Renal cortical epithelial cell (primary cell): ENCODE data around the gene C6orf89. TPM values are rescaled to one million over a fixed set of nuclear protein-coding genes. Genes with fewer than 3 reads are reported as not detected.
"Not testable (repeated sequence)": the region's sequence is repeated elsewhere in the genome, so short reads cannot be mapped to it uniquely, and the experiment has no call there.

Source experiments
- DNase-seq: peaks from one replicate; pipeline ENCODE4 v3.0.0-alpha.2; 2011; ENCODE audit warnings: low read depth
- total RNA-seq: library from RNA; depleted of rRNA; stranded (reverse); fragments of >200 nt; gene quantifications from 2 replicates; pipeline ENCODE4 v1.2.3, GENCODE V29; 2014

Gene C6orf89
- total RNA-seq, 1 donor from 2014 or later = 48.2 TPM

DNA sequence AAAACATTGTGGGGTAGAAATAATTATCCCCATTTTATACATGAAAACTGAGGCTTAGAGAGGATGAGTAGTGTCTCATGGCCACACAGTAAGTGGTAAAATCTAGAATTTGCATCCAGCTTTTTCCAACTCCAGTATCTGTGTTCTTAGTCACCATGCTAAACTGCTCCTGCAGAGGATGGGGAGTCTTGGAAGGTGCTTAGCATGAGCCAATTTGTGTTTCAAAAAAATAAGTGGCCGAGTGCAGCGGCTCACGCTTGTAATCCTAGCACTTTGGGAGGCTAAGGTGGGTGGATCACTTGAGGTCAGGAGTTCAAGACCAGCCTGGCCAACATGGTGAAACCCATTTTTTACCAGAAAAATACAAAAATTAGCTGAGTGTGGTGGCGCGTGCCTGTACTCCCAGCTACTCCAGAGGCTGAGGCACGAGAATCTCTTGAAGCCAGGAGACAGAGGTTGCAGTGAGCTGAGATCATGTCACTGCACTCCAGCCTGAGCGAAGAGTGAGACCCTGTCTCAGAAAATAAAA lies 2.4 kb downstream of the C6orf89 start:
- no peak for DNase-seq

DNA sequence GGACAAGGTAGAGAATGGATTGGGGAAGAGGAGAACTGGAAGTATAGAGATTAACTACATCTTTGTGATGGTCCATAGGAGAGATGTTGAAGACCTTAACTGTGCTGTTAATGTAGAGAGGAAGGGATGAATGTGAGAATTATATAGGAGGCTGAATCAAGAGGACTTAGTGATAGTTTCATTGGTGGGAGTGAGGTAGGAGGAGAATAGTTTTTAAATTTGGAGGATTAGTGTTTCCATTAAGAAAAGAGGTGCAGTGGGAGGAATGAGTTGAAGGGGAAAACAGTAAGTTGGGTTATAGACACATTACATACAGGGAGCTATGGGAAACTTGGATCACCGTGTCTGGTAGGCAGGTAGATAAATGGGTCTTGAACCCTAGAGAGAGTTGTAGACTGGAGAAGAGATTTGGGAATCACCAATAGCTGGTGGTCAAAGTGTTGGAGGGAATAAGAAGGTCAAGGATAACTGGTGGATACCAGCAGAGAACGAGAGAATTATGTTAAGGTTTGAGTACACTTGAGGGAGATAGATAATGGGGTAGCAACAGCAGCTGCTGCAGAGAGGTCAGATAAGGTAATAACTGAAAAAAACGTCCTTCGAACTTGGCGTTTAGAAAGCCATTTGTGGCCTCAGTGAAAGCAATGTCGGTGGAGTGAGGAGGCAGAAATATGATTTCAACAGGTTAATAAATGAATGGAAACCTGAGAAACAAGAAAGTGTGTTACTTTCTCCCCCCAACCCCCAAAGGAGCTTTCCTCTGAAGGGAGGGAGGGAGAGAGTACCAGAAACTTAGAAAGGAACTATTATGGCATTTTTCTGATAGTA lies 3.1 kb downstream of the C6orf89 start:
- no peak for DNase-seq

DNA sequence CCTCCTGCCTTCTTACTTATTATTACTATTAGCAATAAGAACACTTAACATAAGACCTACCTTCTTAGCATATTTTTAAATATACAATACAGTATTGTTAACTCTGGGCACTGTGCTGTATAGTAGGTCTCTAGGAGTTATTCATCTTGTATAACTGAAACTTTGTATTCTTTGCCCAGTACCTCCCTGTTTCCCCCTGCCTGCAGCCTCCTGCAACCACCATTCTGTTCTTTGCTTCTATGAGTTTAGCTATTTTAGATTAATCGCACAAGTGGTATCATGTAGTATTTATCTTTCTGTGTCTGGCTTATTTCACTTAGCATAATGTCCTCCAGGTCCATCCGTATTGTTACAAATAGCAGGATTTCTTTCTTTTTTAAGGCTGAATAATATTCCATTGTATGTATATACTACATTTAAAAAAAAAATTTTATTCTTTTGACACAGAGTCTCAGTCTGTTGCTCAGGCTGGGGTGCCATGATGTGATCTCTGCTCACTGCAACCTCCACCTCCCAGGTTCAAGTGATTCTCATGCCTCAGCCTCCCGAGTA lies 4.4 kb downstream of the C6orf89 start:
- no peak for DNase-seq

DNA sequence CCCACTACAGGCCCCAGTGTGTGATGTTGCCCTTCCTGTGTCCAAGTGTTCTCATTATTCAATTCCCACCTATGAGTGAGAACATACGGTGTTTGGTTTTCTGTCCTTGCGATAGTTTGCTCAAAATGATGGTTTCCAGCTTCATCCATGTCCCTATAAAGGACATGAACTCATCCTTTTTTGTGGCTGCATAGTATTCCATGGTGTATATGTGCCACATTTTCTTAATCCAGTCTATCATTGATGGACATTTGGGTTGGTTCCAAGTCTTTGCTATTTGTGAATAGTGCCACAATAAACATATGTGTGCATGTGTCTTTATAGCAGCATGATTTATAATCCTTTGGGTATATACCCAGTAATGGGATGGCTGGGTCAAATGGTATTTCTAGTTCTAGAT lies 5.4 kb downstream of the C6orf89 start:
- not testable (repeated sequence) for DNase-seq

DNA sequence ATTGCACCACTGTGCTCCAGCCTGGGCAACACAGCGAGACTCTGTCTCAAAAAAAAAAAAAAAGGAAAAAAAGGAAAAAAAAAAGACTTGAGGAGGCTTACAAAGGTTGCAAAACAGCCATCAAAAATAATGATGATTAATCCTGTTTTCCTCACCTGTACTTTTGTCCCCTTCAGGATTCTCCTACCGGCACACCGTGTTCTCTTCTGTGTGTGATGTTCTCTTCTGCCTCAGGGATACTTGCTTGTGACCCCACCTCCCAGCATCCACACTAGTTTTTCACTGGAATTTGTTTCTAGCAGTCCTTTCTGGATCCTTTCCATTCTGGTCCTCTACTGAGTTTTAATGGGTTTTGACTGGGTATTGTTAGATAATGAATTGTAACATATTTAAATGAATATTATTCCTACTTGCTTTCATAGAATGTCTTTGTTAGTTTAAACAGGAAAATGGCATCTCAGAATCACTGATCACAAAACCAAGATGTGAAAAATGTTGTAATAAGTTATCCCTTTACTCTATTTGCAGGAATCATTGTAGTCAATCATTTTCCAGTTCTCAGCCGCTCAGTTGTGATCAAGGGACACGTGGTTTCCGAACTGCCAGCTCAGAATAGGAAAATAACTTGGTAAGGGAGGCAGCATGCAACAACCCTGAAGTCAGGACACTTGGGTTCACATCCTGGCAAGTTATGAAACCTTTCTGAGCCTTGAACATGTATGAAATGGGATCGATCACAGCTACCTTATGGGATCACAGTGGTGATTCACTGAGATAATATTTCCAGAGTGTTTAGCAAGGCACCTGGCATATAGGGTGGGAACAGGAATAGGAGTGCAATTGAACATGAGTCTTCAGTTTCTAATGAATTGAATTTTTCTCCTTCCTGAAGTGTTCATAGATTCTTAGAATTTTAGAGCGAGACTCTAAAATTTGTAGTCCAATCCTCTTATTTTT lies 8.5 kb downstream of the C6orf89 start:
- DNase-seq = peak; percentile 81

DNA sequence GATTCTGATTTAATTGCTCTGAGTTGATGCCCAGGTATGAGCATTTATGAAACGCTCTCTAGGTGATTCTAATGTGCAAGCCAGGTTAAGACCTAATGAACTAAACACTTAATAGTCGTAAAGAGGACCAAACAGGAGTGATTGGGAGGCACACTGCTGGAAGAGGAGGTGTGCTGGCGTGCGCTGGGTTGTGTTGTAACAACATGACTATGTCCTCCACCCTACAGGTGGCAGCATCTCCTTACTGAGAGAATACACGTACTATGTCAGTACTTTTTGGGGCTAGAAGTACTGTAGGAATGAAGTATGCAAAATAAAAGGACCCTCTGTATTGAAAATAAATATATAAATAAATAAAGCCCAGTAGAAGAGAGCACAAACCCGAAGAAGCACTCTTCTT lies 11.9 kb downstream of the C6orf89 start:
- DNase-seq = no peak

DNA sequence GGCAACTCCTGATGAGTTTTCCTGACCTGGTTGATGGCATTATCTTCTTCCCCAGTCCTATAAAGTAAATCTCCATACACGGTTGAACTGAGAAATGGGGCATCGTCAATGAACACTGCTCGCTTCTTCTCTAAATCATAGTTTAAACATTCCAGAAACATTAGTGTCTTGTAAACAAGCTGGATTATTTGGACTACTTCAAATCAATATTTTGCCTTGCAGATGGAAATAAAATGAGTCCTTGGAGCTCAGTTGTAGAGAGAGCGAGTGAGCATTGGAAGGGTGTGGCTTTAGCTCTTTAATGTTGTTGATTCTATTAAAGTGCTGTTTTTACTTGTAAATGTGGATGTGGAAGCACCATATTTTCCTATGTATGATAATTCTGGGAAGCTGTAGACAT lies 18.4 kb downstream of the C6orf89 start:
- DNase-seq = no peak

DNA sequence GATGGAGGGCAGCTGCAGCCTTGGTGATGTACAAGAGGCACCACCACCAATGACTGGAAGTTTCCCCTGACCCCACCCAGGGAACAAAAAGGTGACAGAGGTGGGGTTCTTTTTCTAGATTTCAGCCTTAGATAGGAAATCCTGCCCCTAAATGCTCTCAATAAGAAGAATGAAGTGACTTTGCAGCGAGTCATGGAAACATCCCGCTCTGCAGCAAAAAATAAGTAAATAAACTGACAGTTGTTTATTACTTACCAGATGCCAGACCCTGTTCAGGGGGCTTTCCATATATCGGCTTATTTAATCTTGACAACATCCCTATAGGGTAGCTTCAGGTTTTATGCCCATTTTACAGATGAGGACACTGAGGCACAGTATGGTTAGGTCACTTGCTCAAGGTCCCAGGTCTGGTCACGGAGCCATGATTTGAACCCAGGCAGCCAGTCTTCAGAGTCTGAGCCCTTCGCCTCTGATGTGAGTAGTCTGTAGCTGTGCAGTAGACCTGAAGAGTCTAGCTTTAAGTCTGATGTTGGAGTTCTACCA lies 19.2 kb downstream of the C6orf89 start:
- no peak for DNase-seq

DNA sequence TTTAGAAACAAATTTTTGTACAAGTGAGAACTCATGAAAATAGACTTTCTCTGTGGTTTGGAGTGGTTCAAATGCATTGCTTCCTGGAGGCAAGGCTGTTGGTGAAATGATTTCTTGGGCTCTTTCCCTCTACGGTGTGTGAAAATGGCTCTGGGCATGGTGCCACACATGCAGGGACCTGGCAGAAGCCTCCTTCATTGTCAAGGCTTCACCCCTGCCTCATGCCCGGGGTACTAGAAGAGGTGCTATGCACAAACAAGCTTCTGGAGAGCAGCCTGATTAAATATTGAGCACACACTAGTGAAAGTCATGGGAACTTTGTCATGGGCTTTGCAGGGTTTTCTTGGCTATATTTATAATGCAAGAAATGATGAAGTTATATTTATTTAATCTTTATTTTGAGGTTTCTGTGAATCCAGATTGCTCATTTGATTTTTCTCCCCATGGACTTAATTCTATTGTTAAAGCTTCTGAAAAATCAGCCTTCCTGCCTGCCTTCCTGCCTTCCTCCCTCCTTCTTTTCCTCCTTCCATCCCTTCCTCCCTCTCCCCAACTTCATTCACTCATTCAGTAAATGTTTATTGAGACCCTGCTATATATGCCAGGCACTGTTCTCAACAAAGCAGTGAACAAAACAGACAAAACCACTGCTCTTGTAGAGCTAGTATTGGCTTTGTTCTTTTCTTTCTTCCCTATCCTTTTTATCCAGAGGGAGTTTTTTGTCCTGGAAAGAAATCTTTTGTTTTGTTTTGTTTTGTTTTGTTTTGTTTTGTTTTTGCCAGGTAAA lies 21.0 kb downstream of the C6orf89 start:
- DNase-seq = peak; percentile 45

DNA sequence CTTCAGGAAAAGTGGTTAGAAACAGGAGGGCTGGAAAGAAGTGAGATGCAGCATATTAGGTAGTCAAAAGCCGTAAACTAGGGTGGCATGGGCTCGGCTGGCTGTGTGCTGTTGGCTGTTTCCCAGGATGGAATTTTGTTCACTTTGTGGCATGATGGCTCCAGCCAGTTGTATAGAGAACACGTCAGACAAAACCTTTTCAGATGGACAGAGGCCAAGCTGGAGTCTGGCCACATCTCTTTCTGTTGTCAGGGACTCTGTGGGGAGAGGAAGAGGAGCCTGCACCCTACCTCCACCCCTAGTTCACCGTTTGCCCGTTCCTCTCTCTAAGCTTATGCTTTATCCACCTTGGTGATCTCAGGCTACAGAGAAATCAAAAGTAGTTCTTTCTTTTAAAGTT lies 22.0 kb downstream of the C6orf89 start:
- peak; percentile 83 for DNase-seq

DNA sequence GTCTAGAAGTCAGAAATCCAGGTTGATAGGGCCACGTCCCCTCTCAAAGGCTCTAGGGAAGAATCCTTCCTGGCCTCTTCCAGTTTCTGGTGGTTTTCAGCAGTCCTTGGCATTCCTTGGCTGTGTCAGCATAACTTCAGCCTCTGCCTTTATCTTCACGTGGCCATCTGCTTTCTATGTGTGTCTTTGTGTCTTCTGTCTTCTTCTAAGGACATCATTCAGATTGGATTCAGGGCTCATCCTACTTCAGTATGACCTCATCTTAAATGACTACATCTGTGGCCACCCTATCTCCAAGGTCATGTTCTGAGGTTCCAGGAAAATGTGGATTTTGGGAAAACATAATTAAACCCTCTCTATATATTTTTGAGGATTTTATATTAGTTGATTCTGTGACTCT lies 23.0 kb downstream of the C6orf89 start:
- DNase-seq = peak; percentile 19

DNA sequence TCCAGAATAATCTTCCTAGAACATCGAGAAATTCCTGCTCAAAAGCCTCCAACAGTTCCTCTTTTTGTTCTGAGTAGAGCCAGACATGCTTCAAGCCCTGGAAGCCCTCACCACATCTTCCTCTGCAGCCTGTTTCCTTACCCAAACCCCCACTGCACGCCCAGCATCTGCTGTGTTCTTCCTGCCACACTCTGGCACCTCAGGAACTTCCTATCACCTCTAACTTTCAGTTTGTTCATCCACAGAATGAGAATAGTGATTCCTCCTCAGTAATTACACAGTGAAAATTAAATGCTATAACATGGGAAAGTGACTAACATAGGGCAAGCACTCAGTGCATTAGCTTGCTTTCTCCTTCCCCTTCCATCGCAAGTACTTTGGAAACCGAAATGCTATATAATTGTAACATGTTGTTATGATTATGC lies 26.3 kb downstream of the C6orf89 start:
- no peak for DNase-seq

DNA sequence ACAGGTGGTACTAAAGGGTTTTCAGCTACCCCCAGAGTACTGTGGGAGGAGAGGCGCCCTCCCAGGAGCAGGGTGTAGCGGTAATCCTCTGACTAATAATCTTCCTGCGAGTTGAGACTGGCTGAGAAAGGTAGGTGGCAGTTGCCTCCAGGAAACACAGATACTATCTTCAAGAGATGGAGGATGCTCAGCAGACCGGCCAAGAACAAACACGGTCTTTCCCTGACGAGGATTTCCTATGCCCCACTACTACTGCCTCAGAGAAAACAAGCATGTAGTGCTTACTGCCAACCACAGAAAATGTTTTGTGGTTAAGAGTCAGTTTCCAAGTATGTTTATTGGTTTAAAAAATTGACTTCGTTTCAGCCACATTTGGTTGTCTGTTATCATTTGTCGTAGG lies 26.8 kb downstream of the C6orf89 start:
- DNase-seq = peak; percentile 67

DNA sequence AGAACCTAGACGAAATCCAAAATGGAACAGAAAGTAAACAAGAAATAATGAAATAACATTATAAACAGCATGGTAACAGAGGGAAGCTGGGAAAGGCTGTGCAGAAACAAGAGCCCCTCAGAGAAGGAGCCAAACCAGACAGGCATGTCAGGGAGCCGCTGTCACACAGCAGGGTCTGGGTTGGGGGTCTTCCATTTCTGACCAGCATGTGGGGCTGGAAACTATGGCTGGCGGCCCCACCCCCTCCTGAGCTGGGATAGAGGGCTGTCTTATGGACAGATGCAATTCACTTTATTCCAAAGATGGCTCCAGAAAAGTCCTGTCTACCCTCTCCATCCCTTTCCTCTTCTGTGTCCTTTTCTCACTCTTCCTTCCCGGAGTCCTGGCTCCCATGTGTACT lies 27.3 kb downstream of the C6orf89 start:
- no peak for DNase-seq

DNA sequence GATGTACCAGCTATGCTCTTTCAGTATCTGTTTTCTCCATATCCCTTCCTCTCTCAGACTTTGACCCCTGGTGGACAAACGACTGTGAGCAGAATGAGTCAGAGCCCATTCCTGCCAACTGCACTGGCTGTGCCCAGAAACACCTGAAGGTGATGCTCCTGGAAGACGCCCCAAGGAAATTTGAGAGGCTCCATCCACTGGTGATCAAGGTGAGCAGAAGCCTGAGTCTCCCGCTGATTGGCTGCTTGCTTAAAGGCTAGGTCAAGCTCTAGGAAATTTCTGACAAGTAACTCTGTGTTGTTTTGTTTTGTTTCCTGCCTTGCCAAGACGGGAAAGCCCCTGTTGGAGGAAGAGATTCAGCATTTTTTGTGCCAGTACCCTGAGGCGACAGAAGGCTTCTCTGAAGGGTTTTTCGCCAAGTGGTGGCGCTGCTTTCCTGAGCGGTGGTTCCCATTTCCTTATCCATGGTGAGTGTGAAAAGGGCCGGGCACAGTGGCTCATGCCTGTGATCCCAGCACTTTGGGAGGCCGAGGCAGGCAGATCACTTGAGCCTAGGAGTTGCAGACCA lies 28.6 kb downstream of the C6orf89 start:
- DNase-seq = peak; percentile 79

DNA sequence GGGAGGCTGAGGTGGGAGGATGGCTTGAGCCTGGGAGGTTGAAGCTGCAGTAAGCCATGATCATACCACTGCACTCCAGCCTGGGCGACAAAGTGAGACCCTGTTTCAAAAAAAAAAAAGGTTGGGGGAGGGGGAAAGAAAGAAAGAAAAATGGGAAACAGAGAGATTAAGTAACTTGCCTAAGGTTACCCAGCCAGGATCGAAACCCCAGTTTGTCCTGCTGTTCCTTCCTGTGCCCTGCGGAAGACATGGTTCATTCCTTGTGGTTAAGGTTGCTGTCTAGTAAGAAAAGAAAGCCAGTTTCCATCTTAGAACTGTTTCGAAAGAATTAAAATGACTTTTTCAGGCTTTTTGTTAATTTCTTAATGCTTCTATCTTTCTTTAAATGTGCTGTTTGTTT lies 29.8 kb downstream of the C6orf89 start:
- no peak for DNase-seq

DNA sequence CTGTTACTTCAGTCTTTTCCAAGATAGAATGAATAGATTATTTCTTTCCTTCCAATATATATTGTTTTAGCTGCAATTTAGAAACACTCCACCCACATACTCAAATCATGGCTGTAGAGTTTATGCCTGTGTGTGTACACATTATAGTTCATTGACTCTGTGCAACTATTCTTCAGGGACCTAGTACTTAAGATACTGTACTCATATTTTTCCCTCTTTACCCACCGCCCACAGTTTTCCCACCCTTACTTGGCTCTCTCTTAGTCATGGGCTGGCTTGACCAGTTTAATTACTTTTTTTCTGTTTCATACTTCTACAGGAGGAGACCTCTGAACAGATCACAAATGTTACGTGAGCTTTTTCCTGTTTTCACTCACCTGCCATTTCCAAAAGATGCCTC lies 30.4 kb downstream of the C6orf89 start:
- DNase-seq = peak; percentile 52

DNA sequence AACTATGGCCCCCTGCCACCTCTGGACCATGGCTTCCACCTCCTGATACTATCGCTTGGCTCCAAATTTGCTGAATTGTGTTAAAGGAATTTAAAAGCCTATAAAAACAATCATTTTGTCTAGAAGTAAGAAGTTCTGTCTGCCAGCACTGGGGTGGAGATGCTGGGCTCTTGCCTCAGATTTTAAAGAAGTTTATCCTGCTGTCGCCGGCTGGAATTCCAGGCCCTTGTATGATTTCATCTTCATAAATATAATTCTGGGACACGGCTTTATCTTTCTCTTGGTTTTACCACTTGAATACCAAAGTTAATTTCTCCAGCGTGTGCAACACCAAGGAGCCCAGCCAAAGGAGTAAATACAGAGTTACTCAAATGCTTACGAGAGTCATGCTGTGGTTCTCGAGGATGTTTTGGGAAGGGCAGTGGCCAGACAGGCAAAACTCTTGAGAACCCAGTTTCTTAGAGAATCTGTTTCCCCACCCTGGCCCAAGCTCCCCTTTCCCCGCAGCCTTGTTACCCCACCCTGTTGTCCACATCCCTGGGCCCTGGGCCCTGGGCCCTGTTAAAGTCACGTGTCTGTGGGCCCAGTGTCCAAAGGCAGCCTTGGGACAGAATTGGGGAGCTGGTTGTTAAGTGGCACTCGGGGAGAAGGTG lies 31.9 kb downstream of the C6orf89 start:
- no peak for DNase-seq

DNA sequence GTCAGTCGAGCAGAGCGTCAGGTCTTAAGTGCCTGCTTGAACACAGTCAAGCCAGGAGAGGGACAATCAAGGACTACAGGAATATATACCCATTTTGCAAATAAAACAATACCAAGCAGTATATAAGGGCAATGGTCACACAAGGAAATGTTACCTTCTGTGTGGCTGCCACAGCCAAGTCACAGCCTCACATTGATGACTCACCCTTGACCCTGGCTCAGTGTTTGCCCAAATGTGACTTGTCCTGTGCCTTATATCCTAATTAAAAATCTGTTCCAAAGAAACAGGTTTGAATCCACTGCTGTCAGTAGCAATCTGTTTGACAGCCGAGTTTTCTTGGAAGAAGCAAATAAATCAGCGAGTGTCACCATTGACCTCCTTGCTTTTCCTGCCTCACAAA lies 34.3 kb downstream of the C6orf89 start:
- no peak for DNase-seq

DNA sequence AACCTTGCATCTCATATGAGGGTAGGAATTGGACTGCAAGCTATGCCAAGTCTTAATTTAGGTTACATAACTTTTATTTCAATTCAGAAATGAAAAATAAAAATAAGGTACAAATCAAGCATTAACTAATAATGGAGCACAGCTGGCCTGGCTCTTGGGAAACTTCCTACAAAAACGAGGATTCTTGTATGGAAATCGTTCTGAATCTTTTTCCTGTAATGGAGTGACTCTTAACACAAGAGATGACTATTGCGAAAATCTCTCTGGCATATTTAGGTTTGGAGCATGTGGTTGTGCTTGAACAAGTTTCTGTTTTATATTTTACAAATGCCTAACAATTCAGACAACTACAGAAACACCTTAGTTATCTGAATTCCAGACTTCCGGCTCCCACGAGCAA lies 34.8 kb downstream of the C6orf89 start:
- DNase-seq = no peak
